Loucy (cell line): Measurements from ENCODE around the gene TIMM17B.

Experiments
- H2AFZ ChIP-seq: fragments of 200-600 bp; sonication (generic); 2 replicates; pipeline ENCODE4 v1.6.0; 2016; ENCODE audit warnings: antibody characterized with exemption, mild to moderate bottlenecking, low read length, moderate library complexity
- H3F3A ChIP-seq: fragments of 200-600 bp; 2 replicates; pipeline ENCODE4 v1.6.0; 2016; ENCODE audit warnings: antibody characterized with exemption, low read depth, mild to moderate bottlenecking
- H3K27me3 ChIP-seq: fragments of 200-600 bp; sonication (generic); 2 replicates; pipeline ENCODE4 v1.6.1; 2014; ENCODE audit warnings: low read length, mild to moderate bottlenecking; ENCODE audit not compliant: insufficient read depth, poor library complexity, severe bottlenecking
- H3K36me3 ChIP-seq: fragments of 200-600 bp; sonication (generic); 2 replicates; pipeline ENCODE4 v1.6.1; 2016; ENCODE audit warnings: low read length; ENCODE audit not compliant: insufficient read depth
- H3K4me1 ChIP-seq: fragments of 200-600 bp; sonication (generic); 2 replicates; pipeline ENCODE4 v1.5.1; 2014; ENCODE audit warnings: low read length, mild to moderate bottlenecking; ENCODE audit not compliant: insufficient read depth, poor library complexity, severe bottlenecking
- H3K4me2 ChIP-seq: fragments of 200-600 bp; sonication (generic); 2 replicates; pipeline ENCODE4 v1.6.0; 2014; ENCODE audit warnings: antibody characterized with exemption, low read length, low read depth, mild to moderate bottlenecking; ENCODE audit not compliant: poor library complexity, severe bottlenecking
- H3K4me3 ChIP-seq: fragments of 200-600 bp; sonication (generic); 2 replicates; pipeline ENCODE4 v1.5.1; 2014; ENCODE audit warnings: low read length, mild to moderate bottlenecking, mixed read lengths; ENCODE audit not compliant: poor library complexity, severe bottlenecking
- H3K79me2 ChIP-seq: fragments of 200-600 bp; sonication (generic); 2 replicates; pipeline ENCODE4 v1.6.1; 2014; ENCODE audit warnings: low read length; ENCODE audit not compliant: insufficient read depth
- H3K9ac ChIP-seq: fragments of 200-600 bp; sonication (generic); 2 replicates; pipeline ENCODE4 v1.6.0; 2014; ENCODE audit warnings: mild to moderate bottlenecking, low read depth, low read length, moderate library complexity; ENCODE audit not compliant: poor library complexity, severe bottlenecking
- H3K9me2 ChIP-seq: fragments of 200-600 bp; sonication (generic); replicated peaks from 2 replicates; pipeline ENCODE4 v1.6.1; 2016; ENCODE audit warnings: low read depth, low read length, mixed read lengths
- H3K9me3 ChIP-seq: fragments of 200-600 bp; sonication (generic); 2 replicates; pipeline ENCODE4 v1.6.1; 2014; ENCODE audit warnings: mild to moderate bottlenecking, antibody characterized with exemption, low read length, low read depth; ENCODE audit not compliant: insufficient read depth
- H4K20me1 ChIP-seq: fragments of 200-600 bp; sonication (generic); 2 replicates; pipeline ENCODE4 v1.6.0; 2014; ENCODE audit warnings: antibody characterized with exemption, low read length, mild to moderate bottlenecking; ENCODE audit not compliant: insufficient read depth, poor library complexity, severe bottlenecking
- CTCF ChIP-seq: fragments of 200-600 bp; sonication (generic); conservative IDR thresholded peaks from 2 replicates; pipeline ENCODE4 v1.5.1; 2014; ENCODE audit warnings: mild to moderate bottlenecking, antibody characterized with exemption, low read length
- EZH2phosphoT487 ChIP-seq: fragments of 200-600 bp; IDR thresholded peaks from 2 replicates; pipeline ENCODE4 v1.6.1; 2018; ENCODE audit warnings: antibody characterized with exemption, mild to moderate bottlenecking, moderate library complexity, borderline replicate concordance

The TIMM17B gene

GRCh38 chrX:48920718-48921104, 23.1 kb upstream of the TIMM17B start:
- H3K9me3 ChIP-seq: no peaks in the 10 kb centered on the region
- no peak overlapping the region for H2AFZ ChIP-seq
- H4K20me1 ChIP-seq: peaks cover 5% of the 10 kb centered on the region
- H3K36me3 ChIP-seq: peaks cover 19% of the 10 kb centered on the region; the same call in 1 of the 2 replicates
- H3F3A ChIP-seq: no peaks in the 10 kb centered on the region
- H3K79me2 ChIP-seq: peaks cover 10% of the 10 kb centered on the region; the same call in 1 of the 2 replicates
- no peaks in the 10 kb centered on the region for H3K9me2 ChIP-seq
- H3K27me3 ChIP-seq: no peaks in the 10 kb centered on the region
- peaks cover 11% of the 10 kb centered on the region for H3K4me1 ChIP-seq
- H3K9ac ChIP-seq: no peak overlapping the region
- TF ChIP-seq EZH2phosphoT487 (no peak), CTCF (no peak)
- no peak overlapping the region for H3K4me3 ChIP-seq
- no peak overlapping the region for H3K4me2 ChIP-seq

GRCh38 chrX:48919947-48920717, 22.6 kb upstream of the TIMM17B start:
- Histone ChIP-seq H3F3A (no peaks in the 10 kb centered on the region), H4K20me1 (peaks cover 5% of the 10 kb centered on the region), H3K4me2 (no peak overlapping the region), H3K9me2 (no peaks in the 10 kb centered on the region), H2AFZ (no peak overlapping the region), H3K4me1 (peaks cover 11% of the 10 kb centered on the region), H3K27me3 (no peaks in the 10 kb centered on the region), H3K9ac (no peak overlapping the region), H3K36me3 (peaks cover 14% of the 10 kb centered on the region; the same call in 1 of the 2 replicates), H3K4me3 (no peak overlapping the region), H3K9me3 (no peaks in the 10 kb centered on the region), H3K79me2 (peaks cover 11% of the 10 kb centered on the region; the same call in 1 of the 2 replicates)
- TF ChIP-seq EZH2phosphoT487: no peak
- TF ChIP-seq CTCF: no peak

GRCh38 chrX:48919360-48919841, 21.8 kb upstream of the TIMM17B start:
- peak overlapping the region; percentile 59 for H3K9ac ChIP-seq
- H3K27me3 ChIP-seq: no peaks in the 10 kb centered on the region
- H2AFZ ChIP-seq: no peak overlapping the region
- peaks cover 5% of the 10 kb centered on the region for H4K20me1 ChIP-seq
- no peaks in the 10 kb centered on the region for H3K9me2 ChIP-seq
- peaks cover 11% of the 10 kb centered on the region for H3K4me1 ChIP-seq
- H3K4me2 ChIP-seq: peak overlapping the region; percentile 85
- peak overlapping the region; percentile 83 for H3K4me3 ChIP-seq
- TF ChIP-seq CTCF: no peak
- TF ChIP-seq EZH2phosphoT487: no peak
- no peaks in the 10 kb centered on the region for H3F3A ChIP-seq
- no peaks in the 10 kb centered on the region for H3K9me3 ChIP-seq
- peaks cover 11% of the 10 kb centered on the region; the same call in 1 of the 2 replicates for H3K79me2 ChIP-seq
- peaks cover 14% of the 10 kb centered on the region; the same call in 1 of the 2 replicates for H3K36me3 ChIP-seq
